HFF-Myc (cell line): ENCODE results near the gene TBKBP1.

Source experiments
- DNase-seq: peaks from one replicate; pipeline ENCODE4 v3.0.0-alpha.2; 2011; ENCODE audit warnings: low read depth; ENCODE audit errors: extremely low read depth
- H3K4me3 ChIP-seq: replicated peaks from 2 replicates; pipeline ENCODE4 v1.5.1; 2011; ENCODE audit warnings: low read depth, mild to moderate bottlenecking, control low read depth, low read length
- TF ChIP-seq, protein P1 (sequence below): IDR thresholded peaks from 2 replicates; pipeline ENCODE4 v1.5.1; 2012; ENCODE audit warnings: mild to moderate bottlenecking, low read depth, low read length, control low read depth; ENCODE audit errors: missing control alignments

TBKBP1 gene

DNA sequence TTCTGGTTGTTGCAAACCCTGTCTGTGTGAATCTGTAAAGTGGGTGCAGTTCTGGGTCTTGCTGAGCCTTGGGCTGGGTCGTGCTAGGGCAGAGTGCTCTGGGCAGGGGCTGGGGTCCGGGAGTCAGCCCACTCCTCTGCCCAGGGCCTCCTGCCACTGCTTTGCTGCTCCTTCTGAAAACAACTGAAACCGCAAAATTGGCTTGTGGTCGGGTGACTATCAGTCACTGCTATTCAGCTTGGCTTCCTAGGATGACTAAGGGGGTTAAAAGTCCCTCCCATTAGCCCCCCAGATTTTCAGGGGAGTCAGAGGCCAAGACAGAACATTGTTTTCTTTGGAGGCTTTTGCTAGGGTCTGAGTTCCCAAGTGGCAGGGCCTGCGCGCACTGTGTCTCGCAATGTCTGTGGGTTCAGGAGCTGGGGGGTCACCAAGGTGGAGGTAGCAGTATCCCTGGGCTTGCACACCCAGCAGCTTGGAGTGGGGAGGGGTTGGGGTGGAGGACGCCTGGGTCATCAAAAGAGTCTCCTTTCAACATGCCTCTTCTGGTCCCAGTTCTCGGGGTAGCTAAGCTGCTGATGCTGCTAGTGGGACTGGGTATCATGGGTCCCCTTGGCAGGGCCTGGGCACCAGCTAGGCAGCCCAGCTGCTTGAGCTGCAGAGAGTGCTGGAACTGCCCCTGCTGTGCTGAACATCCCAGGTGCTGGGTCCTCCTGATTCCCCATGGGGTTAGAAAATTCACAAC, 25.6 kb downstream of the TBKBP1 start:
- TF ChIP-seq, protein P1, sequence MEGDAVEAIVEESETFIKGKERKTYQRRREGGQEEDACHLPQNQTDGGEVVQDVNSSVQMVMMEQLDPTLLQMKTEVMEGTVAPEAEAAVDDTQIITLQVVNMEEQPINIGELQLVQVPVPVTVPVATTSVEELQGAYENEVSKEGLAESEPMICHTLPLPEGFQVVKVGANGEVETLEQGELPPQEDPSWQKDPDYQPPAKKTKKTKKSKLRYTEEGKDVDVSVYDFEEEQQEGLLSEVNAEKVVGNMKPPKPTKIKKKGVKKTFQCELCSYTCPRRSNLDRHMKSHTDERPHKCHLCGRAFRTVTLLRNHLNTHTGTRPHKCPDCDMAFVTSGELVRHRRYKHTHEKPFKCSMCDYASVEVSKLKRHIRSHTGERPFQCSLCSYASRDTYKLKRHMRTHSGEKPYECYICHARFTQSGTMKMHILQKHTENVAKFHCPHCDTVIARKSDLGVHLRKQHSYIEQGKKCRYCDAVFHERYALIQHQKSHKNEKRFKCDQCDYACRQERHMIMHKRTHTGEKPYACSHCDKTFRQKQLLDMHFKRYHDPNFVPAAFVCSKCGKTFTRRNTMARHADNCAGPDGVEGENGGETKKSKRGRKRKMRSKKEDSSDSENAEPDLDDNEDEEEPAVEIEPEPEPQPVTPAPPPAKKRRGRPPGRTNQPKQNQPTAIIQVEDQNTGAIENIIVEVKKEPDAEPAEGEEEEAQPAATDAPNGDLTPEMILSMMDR, result no peak
- no peak overlapping the region for H3K4me3 ChIP-seq

DNA sequence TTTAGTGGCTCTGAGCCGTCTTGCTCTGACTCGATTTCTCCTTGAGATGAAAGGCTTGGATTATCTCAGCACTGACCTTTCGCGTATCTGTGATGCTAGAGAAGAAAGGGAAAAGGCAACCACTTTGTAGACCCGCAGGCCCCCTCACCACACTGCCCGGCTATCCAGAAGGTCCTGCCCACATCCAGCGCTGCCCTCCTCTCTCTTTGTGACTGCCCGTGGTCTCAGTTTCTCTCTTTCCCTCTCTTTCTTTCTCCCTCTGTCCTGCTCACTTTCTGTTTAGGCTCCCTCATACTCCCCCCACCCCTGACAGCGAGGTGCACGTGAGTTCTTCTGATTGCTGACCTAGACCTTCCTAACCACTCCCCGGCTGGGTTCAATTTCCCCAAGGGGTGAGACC, 26.2 kb downstream of the TBKBP1 start:
- TF ChIP-seq, protein P1, result no peak
- no peak overlapping the region for H3K4me3 ChIP-seq
- no peak for DNase-seq

More for the DNA sequence above, 25.6 kb downstream of the TBKBP1 start:
- no peak for DNase-seq

DNA sequence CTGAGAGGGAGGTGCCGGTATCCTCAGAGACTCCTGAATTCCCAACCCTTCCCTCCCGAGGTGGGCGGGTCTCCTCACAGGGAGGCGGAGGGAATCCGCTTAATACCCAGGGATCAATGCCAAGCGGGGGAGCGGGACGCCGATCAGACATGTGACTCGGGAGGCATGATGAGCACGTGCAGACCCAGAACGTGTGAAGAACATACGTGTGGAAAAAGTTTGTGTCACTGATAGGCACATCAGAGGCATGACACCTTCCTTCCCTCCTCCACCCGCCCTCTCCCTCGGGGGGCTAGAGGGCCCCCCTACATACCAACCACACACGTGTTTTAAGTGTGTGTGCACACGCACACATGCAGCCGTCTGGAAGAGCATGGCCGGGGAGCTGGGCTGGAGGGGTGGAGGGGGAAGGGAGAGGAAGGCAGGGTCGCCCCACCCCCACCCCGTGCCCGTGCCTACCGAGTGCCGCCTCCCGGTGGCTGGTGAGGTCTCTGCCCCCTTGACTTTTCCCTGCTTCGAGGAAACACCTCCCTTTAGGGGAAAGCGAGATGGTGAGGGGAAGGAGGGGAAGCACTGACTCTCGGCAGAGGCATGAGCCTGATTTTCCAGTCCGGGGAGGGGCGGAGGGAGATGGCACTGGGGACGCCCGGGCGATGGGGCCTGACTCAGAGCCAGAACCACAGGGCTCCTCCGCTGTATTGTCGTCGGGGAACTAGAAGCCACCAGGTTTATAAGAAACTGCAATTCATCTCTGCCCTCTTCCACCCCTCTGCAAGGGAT, 27.0 kb downstream of the TBKBP1 start:
- H3K4me3 ChIP-seq, result no peak overlapping the region
- TF ChIP-seq, protein P1, result no peak
- no peak for DNase-seq

DNA sequence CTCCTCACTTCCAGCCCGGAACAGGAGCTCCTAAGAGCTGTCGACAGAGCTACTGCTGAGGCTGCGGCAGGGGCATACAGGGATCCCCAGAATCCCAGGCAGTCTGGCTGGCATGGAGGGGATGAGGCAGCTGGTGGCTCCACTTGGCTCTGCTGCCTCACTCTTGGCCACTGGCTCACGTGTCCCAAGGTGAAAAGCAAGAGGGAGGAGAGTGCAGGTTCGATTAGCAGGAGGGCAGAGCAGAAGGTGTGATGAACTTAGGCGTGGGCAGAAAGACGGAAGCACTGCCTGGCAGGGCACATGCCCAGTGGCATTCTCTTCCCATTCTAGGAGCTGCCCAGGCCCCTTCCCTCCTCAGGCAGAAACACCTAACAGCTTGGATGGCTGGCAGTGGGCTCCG, 27.8 kb downstream of the TBKBP1 start:
- no peak overlapping the region for H3K4me3 ChIP-seq
- TF ChIP-seq, protein P1, result no peak
- no peak for DNase-seq

DNA sequence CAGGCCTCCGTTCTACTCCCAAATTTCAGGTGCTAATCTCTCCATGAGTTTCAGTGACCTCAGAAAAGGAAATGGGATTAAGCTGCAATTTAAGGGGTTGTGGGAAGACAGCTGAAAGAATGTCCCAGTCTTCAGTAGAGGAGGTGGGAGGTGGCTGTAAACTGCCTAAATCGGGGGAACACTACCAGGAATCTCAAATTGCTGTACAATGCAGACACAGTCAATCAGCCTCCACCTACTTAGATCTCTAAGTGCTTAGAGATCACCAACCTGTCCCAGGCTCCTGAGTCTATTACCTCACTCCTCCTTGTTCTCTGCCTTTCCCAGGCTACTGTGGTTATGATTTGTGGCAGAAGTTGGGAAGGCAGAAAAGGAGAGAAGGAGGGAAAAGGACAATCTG, 30.7 kb downstream of the TBKBP1 start:
- TF ChIP-seq, protein P1, result no peak
- no peak for DNase-seq
- no peak overlapping the region for H3K4me3 ChIP-seq

DNA sequence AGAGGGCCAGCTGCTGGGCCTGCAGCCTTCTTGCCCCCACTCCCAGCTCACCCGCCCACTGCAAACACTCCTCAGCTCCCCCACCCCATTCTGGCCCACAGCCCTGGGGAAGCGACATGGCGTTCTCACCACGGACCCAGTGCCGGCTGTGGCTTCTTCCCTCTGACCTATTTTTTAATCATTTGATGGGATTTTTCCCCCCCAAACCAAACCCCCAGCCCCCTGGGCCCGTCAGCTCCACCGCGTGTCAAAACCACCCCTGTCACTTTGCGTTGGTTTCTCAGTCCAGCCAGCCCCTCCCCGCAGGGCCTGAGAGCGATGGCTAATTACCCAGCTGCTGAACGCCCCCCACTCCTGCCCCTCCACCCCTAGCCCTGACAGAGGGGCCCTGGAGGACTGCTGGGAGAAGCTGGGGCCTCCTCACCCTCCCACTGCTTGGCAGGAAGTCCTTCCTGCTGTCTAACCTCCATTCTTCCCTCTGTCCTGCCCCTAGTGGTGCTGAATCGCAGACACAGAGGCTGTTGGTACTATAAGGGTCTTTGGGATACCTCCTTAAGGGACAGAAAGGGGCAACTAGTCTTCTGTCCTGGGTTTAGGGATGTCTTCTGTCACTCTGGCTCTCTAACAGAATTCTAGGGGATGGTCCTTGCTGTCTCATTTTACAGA, 31.6 kb downstream of the TBKBP1 start:
- H3K4me3 ChIP-seq, result no peak overlapping the region
- TF ChIP-seq, protein P1, result no peak
- DNase-seq, result no peak
